Activated naive CD4-positive, alpha-beta T cell treated with anti-CD3 and anti-CD28 coated beads, Interleukin-2, amount 10 ng/mL, durations not matched to agents 7 days and 5 days (primary cell): ENCODE results near the gene MYOZ1.
"Not testable (repeated sequence)": the region's sequence is repeated elsewhere in the genome, so short reads cannot be mapped to it uniquely, and the experiment has no call there.

ENCODE experiments used
- CTCF ChIA-PET: fragments of 350-600 bp; sonication (Branson Sonifier 250); formaldehyde crosslinking; loops from one replicate; lab custom pipeline; 2021; ENCODE audit warnings: antibody characterized with exemption; lab: Charles Lee
- DNase-seq: peaks from one replicate; pipeline ENCODE4 v3.0.0-alpha.2; 2020
- H3K27ac Mint-ChIP-seq: one replicate; pipeline ENCODE4 v1.8.0; 2021; ENCODE audit warnings: mild to moderate bottlenecking, moderate library complexity, mixed read lengths
- H3K27me3 Mint-ChIP-seq: one replicate; pipeline ENCODE4 v1.8.0; 2021; ENCODE audit warnings: mild to moderate bottlenecking, mixed read lengths
- H3K36me3 Mint-ChIP-seq: one replicate; pipeline ENCODE4 v1.8.0; 2021; ENCODE audit warnings: mixed read lengths
- H3K4me1 Mint-ChIP-seq: one replicate; pipeline ENCODE4 v1.8.0; 2021; ENCODE audit warnings: mixed read lengths
- H3K4me3 Mint-ChIP-seq: one replicate; pipeline ENCODE4 v1.8.0; 2021; ENCODE audit warnings: mild to moderate bottlenecking, moderate library complexity, mixed read lengths
- H3K9me3 Mint-ChIP-seq: one replicate; pipeline ENCODE4 v1.8.0; 2021; ENCODE audit warnings: mixed read lengths

The MYOZ1 gene

GRCh38 chr10:73641328-73642060, at the start of gene MYOZ1:
MYOZ1 (minus strand) TSS chr10:73641474; CDS start chr10:73640017, 1,457 bp downstream.
- Mint-ChIP-seq H3K27ac (no peak within 1 kb of the TSS), H3K4me3 (no peak within 1 kb of the TSS), H3K9me3 (no peaks in the 10 kb centered on the region), H3K27me3 (peaks cover 50% of the 10 kb centered on the region), H3K4me1 (peaks cover 13% of the 10 kb centered on the region), H3K36me3 (no peaks in the 10 kb centered on the region)
- CTCF ChIA-PET: interaction anchor here (0.6 to 10.1 kb wide), 2 partner anchors 104 to 112 kb away, joined by 3 to 134 read pairs; no protein-coding TSS in a partner anchor
- DNase-seq: no peak

GRCh38 chr10:73690755-73691154, 49.5 kb upstream of the MYOZ1 start:
- H3K4me1 Mint-ChIP-seq, H3K27ac Mint-ChIP-seq, CTCF ChIA-PET, H3K4me3 Mint-ChIP-seq, DNase-seq, H3K27me3 Mint-ChIP-seq, H3K9me3 Mint-ChIP-seq: not testable (repeated sequence)
- H3K36me3 Mint-ChIP-seq: peaks cover 13% of the 10 kb centered on the region

- H3K4me1 Mint-ChIP-seq, DNase-seq, H3K9me3 Mint-ChIP-seq, H3K27ac Mint-ChIP-seq, H3K4me3 Mint-ChIP-seq, CTCF ChIA-PET, H3K27me3 Mint-ChIP-seq: not testable (repeated sequence)
- peaks cover 15% of the 10 kb centered on the region for H3K36me3 Mint-ChIP-seq
These were observed 48.3 kb upstream of the MYOZ1 start for GRCh38 chr10:73689596-73689995.

GRCh38 chr10:73687641-73688040, 46.4 kb upstream of the MYOZ1 start:
- peaks cover 14% of the 10 kb centered on the region for H3K36me3 Mint-ChIP-seq
- CTCF ChIA-PET, H3K27me3 Mint-ChIP-seq, DNase-seq, H3K9me3 Mint-ChIP-seq, H3K4me3 Mint-ChIP-seq, H3K27ac Mint-ChIP-seq, H3K4me1 Mint-ChIP-seq: not testable (repeated sequence)

- DNase-seq, H3K4me3 Mint-ChIP-seq, H3K4me1 Mint-ChIP-seq, H3K36me3 Mint-ChIP-seq, CTCF ChIA-PET, H3K27ac Mint-ChIP-seq, H3K27me3 Mint-ChIP-seq, H3K9me3 Mint-ChIP-seq: not testable (repeated sequence)
These were observed 33.3 kb upstream of the MYOZ1 start for GRCh38 chr10:73674546-73674945.

GRCh38 chr10:73668378-73668777, 27.1 kb upstream of the MYOZ1 start:
- H3K4me3 Mint-ChIP-seq, H3K4me1 Mint-ChIP-seq, DNase-seq, H3K27me3 Mint-ChIP-seq, H3K9me3 Mint-ChIP-seq, CTCF ChIA-PET, H3K27ac Mint-ChIP-seq, H3K36me3 Mint-ChIP-seq: not testable (repeated sequence)

GRCh38 chr10:73666153-73666809, 25.0 kb upstream of the MYOZ1 start:
- H3K36me3 Mint-ChIP-seq, H3K4me3 Mint-ChIP-seq, H3K27me3 Mint-ChIP-seq, DNase-seq, H3K4me1 Mint-ChIP-seq, CTCF ChIA-PET, H3K27ac Mint-ChIP-seq, H3K9me3 Mint-ChIP-seq: not testable (repeated sequence)

- H3K4me3 Mint-ChIP-seq, H3K27ac Mint-ChIP-seq, H3K27me3 Mint-ChIP-seq, DNase-seq, H3K36me3 Mint-ChIP-seq, H3K4me1 Mint-ChIP-seq, H3K9me3 Mint-ChIP-seq, CTCF ChIA-PET: not testable (repeated sequence)
These were observed 24.3 kb upstream of the MYOZ1 start for GRCh38 chr10:73665581-73665980.

- H3K27me3 Mint-ChIP-seq, H3K27ac Mint-ChIP-seq, H3K36me3 Mint-ChIP-seq, H3K4me3 Mint-ChIP-seq, DNase-seq, H3K4me1 Mint-ChIP-seq, H3K9me3 Mint-ChIP-seq, CTCF ChIA-PET: not testable (repeated sequence)
These were observed 23.1 kb upstream of the MYOZ1 start for GRCh38 chr10:73664156-73665040.

GRCh38 chr10:73663621-73664020, 22.3 kb upstream of the MYOZ1 start:
- H3K36me3 Mint-ChIP-seq, H3K4me3 Mint-ChIP-seq, H3K27ac Mint-ChIP-seq, H3K4me1 Mint-ChIP-seq, CTCF ChIA-PET, DNase-seq, H3K27me3 Mint-ChIP-seq, H3K9me3 Mint-ChIP-seq: not testable (repeated sequence)

GRCh38 chr10:73662705-73663104, 21.4 kb upstream of the MYOZ1 start:
- H3K9me3 Mint-ChIP-seq, H3K4me3 Mint-ChIP-seq, H3K27ac Mint-ChIP-seq, CTCF ChIA-PET, H3K27me3 Mint-ChIP-seq, H3K36me3 Mint-ChIP-seq, DNase-seq, H3K4me1 Mint-ChIP-seq: not testable (repeated sequence)

GRCh38 chr10:73655990-73656298, 14.7 kb upstream of the MYOZ1 start, which contains the start of gene SYNPO2L:
SYNPO2L (minus strand) TSS chr10:73656029; CDS start chr10:73655922, 107 bp downstream.
- Mint-ChIP-seq H3K4me1 (peaks cover 8% of the 10 kb centered on the region), H3K4me3 (no peak within 1 kb of the TSS), H3K27ac (no peak within 1 kb of the TSS), H3K27me3 (peaks cover 10% of the 10 kb centered on the region), H3K36me3 (no peaks in the 10 kb centered on the region), H3K9me3 (no peaks in the 10 kb centered on the region)
- DNase-seq: no peak
- CTCF ChIA-PET: interaction anchor here (0.9 kb wide), 1 partner anchor 12 kb away, joined by 3 read pairs; no protein-coding TSS in a partner anchor

- Mint-ChIP-seq H3K4me1 (peaks cover 8% of the 10 kb centered on the region), H3K27me3 (peaks cover 13% of the 10 kb centered on the region), H3K36me3 (no peaks in the 10 kb centered on the region), H3K27ac (no peak overlapping the region), H3K9me3 (no peaks in the 10 kb centered on the region), H3K4me3 (no peak overlapping the region)
- DNase-seq: no peak
- CTCF ChIA-PET: interaction anchor here (0.9 kb wide), 1 partner anchor 12 kb away, joined by 3 read pairs; no protein-coding TSS in a partner anchor
These were observed 14.1 kb upstream of the MYOZ1 start for GRCh38 chr10:73655257-73655989.

GRCh38 chr10:73653701-73654100, 12.4 kb upstream of the MYOZ1 start:
- no peak overlapping the region for H3K4me3 Mint-ChIP-seq
- H3K36me3 Mint-ChIP-seq: no peaks in the 10 kb centered on the region
- no peaks in the 10 kb centered on the region for H3K9me3 Mint-ChIP-seq
- H3K4me1 Mint-ChIP-seq: peaks cover 8% of the 10 kb centered on the region
- CTCF ChIA-PET: interaction anchor here (1.8 kb wide), 1 partner anchor 124 kb away, joined by 6 read pairs; no protein-coding TSS in a partner anchor
- DNase-seq: no peak
- H3K27me3 Mint-ChIP-seq: peaks cover 19% of the 10 kb centered on the region
- H3K27ac Mint-ChIP-seq: no peak overlapping the region
